Kidney (tissue), 14 donors: ENCODE data around the gene TTC27. TPM values are rescaled to one million over a fixed set of nuclear protein-coding genes. Genes with fewer than 3 reads are reported as not detected.

Experiments used
- DNase-seq, 5 donors: peaks; one replicate each; pipeline ENCODE4 v3.0.0-alpha.2; 2013 to 2020
- FAIRE-seq: peaks from 2 replicates; lab custom pipeline; 2012; peaks lifted over from hg19 to GRCh38; lab: Jason Lieb, UNC
- H3K27ac ChIP-seq, 2 donors: one replicate each; pipeline ENCODE4 v1.7.0; 2013; ENCODE audit warnings: low read depth in 2 of 2, low read length in 2 of 2, inconsistent platforms in 1 of 2
- H3K27me3 ChIP-seq: one replicate; pipeline ENCODE4 v1.7.1; 2013; ENCODE audit warnings: low read length, inconsistent platforms; ENCODE audit not compliant: control insufficient read depth, insufficient read depth
- H3K36me3 ChIP-seq, 3 donors: one replicate each; pipeline versions ENCODE4 v1.7.0 to v1.7.1; 2013; ENCODE audit warnings: low read length in 3 of 3, control low read depth in 1 of 3, inconsistent platforms in 1 of 3; ENCODE audit not compliant: insufficient read depth in 3 of 3, control insufficient read depth in 2 of 3
- H3K4me1 ChIP-seq, 3 donors: one replicate each; pipeline versions ENCODE4 v1.7.0 to v1.7.1; 2013; ENCODE audit warnings: low read length in 3 of 3, inconsistent platforms in 1 of 3, low read depth in 1 of 3; ENCODE audit not compliant: control insufficient read depth in 2 of 3, insufficient read depth in 2 of 3
- H3K4me3 ChIP-seq, 3 donors: one replicate each; pipeline versions ENCODE4 v1.7.0 to v1.8.1; 2013; ENCODE audit warnings: low read length in 3 of 3, control low read depth in 1 of 3, inconsistent platforms in 1 of 3
- H3K9ac ChIP-seq, 3 donors: one replicate each; pipeline versions ENCODE4 v1.7.0 to v1.7.1; 2013; ENCODE audit warnings: low read length in 3 of 3, control low read depth in 1 of 3, inconsistent platforms in 1 of 3
- H3K9me3 ChIP-seq, 3 donors: one replicate each; pipeline versions ENCODE4 v1.7.0 to v1.7.1; 2013; ENCODE audit warnings: low read length in 3 of 3, control low read depth in 1 of 3, inconsistent platforms in 1 of 3; ENCODE audit not compliant: control insufficient read depth in 2 of 3, insufficient read depth in 1 of 3
- intact Hi-C: fragments of 100-400 bp; cut with DNase I; formaldehyde crosslinking; loops from one replicate; pipeline ENCODE4 v1.11.1; 2022
- polyA plus RNA-seq: library from polyadenylated mRNA; stranded (reverse); fragments of 350-450 nt; fragmentation: Illumina TruSeq; extraction: RNeasy Lipid Tissue Mini Kit (QIAGEN cat#74804); gene quantifications from one replicate; pipeline ENCODE4 v1.2.3, GENCODE V29; 2014; ENCODE audit warnings: low read depth, low replicate concordance; ENCODE audit not compliant: insufficient read depth
- total RNA-seq: library from RNA; stranded (reverse); fragmentation: NEBNext Ultra II Directional; extraction: Animal tissue kit (Norgen Biotek cat#: 25700); gene quantifications from one replicate; pipeline ENCODE4 v1.2.1, GENCODE V29; 2021
- TF ChIP-seq, protein P1 (sequence below): IDR thresholded peaks from 3 replicates; pipeline ENCODE4 v1.5.1; 2012; ENCODE audit warnings: mild to moderate bottlenecking, moderate library complexity, borderline replicate concordance; ENCODE audit not compliant: insufficient read depth; ENCODE audit errors: extremely low read depth
- donor health status: control.
- donor health status: control.
- donor health status: control.
- donor health status: control.
- donor health status: control.
- donor health status: DM: yes; HTN: yes; CAD: no.
- donor health status: Normal renal cell carcinoma (clear cell type).

The TTC27 gene
- total and polyA plus RNA-seq, 2 donors from 2014 or later, result 8.0 to 19.7 TPM

DNA sequence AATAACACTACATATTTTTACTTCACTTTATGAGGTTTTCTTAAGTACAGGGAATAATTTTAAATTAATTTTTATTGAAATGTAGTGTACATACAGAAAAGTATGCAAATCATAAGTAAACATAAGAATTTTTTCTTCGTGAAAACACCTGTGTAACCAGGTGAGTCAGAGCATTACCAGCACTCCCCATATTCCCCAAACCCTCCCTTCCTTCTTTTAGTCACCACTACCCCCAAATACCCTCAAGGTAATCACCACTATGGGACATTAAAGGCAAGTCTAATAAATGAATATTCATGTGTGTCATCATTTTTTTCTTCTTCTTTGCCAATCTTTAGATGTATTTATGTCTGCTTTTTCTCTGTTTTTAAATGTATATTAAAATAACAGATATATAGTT lies 179.0 kb downstream of the TTC27 start:
- Histone ChIP-seq H3K9me3 (no peaks in the 10 kb centered on the region), H3K4me3 (no peak overlapping the region), H3K9ac (no peak overlapping the region), H3K27me3 (no peaks in the 10 kb centered on the region), H3K27ac (no peak overlapping the region), H3K4me1 (no peaks in the 10 kb centered on the region), H3K36me3 (no peaks in the 10 kb centered on the region)
- TF ChIP-seq, protein P1, sequence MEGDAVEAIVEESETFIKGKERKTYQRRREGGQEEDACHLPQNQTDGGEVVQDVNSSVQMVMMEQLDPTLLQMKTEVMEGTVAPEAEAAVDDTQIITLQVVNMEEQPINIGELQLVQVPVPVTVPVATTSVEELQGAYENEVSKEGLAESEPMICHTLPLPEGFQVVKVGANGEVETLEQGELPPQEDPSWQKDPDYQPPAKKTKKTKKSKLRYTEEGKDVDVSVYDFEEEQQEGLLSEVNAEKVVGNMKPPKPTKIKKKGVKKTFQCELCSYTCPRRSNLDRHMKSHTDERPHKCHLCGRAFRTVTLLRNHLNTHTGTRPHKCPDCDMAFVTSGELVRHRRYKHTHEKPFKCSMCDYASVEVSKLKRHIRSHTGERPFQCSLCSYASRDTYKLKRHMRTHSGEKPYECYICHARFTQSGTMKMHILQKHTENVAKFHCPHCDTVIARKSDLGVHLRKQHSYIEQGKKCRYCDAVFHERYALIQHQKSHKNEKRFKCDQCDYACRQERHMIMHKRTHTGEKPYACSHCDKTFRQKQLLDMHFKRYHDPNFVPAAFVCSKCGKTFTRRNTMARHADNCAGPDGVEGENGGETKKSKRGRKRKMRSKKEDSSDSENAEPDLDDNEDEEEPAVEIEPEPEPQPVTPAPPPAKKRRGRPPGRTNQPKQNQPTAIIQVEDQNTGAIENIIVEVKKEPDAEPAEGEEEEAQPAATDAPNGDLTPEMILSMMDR, result no peak
- FAIRE-seq, result no peak
- intact Hi-C loops, result no loop called here
- DNase-seq, result no peak

DNA sequence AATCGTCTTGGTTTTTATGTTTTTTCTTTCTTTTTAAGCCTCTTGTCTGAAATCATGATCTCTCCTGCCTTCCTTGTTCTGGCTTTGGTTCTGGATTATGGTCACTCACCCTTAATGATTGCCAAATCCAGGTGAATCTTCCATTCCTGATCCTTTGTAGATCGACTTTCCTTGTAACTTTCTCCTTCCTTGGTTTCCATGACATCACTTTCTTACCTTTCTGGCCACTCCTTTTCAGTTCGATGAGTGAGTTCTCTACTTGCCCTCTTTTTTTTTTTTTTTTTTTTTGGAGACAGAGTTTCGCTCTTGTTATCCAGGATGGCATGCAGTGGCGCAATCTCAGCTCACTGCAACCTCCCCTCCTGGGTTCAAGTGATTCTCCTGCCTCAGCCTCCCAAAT lies 179.8 kb downstream of the TTC27 start:
- H3K27me3 ChIP-seq, result no peaks in the 10 kb centered on the region
- no peaks in the 10 kb centered on the region for H3K4me1 ChIP-seq
- H3K27ac ChIP-seq, result no peak overlapping the region
- no peaks in the 10 kb centered on the region for H3K36me3 ChIP-seq
- DNase-seq, result no peak
- intact Hi-C loops, result no loop called here
- no peak for FAIRE-seq
- H3K9ac ChIP-seq, result no peak overlapping the region
- no peaks in the 10 kb centered on the region for H3K9me3 ChIP-seq
- no peak overlapping the region for H3K4me3 ChIP-seq
- TF ChIP-seq, protein P1, result no peak

DNA sequence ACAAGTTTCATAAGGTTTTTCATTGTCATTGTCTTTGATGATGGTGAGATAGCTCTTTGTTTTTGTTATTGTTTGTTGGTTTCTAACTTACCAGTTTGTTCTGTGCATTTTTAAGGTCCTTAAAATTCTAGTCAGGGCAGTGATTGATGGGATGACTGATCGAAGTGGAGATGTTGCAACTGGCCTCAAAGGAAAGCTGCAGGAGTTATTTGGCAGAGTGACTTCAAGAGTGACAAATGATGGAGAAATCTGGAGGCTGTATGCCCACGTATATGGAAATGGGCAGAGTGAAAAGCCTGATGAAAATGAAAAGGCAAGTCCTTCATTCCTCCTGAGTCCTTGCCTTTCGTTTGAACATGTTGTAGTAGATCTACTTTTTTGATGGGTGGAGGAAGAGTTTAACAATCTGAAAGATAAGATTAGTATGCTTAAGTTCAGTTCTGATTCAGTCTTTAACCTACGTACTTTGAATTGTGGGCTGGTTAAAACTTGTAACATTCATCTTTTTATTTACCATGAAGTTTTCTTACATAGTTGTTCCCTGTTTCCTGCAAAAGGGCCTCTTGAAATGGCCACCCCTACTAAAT lies 183.2 kb downstream of the TTC27 start:
- intact Hi-C loops, result no loop called here
- H3K36me3 ChIP-seq, result no peaks in the 10 kb centered on the region
- DNase-seq, result no peak
- H3K4me1 ChIP-seq, result no peaks in the 10 kb centered on the region
- no peaks in the 10 kb centered on the region for H3K9me3 ChIP-seq
- FAIRE-seq, result no peak
- H3K4me3 ChIP-seq, result no peak overlapping the region
- TF ChIP-seq, protein P1, result no peak
- H3K27ac ChIP-seq, result no peak overlapping the region
- no peaks in the 10 kb centered on the region for H3K27me3 ChIP-seq
- H3K9ac ChIP-seq, result no peak overlapping the region

DNA sequence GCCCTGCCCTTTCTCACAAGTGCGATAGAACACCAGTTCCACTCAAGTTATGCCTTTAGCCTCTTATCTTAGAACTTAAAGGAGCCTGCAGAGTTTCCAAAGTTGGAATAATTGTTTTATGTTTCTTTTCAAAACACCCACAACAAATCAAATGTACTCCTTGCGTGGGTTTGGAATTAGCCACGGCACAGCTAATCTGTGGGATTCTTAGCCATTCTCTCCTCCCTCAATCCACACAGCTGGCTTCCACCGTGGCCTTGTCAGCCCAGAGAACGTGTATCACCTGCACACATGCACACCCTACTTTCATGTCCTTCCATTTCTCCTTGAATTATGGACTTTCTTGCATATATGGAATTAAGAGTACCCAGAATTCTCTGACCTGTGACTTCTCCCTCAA lies 183.8 kb downstream of the TTC27 start:
- Histone ChIP-seq H3K9me3 (no peaks in the 10 kb centered on the region), H3K9ac (no peak overlapping the region), H3K27me3 (no peaks in the 10 kb centered on the region), H3K36me3 (no peaks in the 10 kb centered on the region), H3K27ac (no peak overlapping the region), H3K4me3 (no peak overlapping the region), H3K4me1 (no peaks in the 10 kb centered on the region)
- DNase-seq (no peak), FAIRE-seq (no peak)
- TF ChIP-seq, protein P1, result no peak
- intact Hi-C loops, result no loop called here
